ENCODE data around the gene BTBD8.

DNA sequence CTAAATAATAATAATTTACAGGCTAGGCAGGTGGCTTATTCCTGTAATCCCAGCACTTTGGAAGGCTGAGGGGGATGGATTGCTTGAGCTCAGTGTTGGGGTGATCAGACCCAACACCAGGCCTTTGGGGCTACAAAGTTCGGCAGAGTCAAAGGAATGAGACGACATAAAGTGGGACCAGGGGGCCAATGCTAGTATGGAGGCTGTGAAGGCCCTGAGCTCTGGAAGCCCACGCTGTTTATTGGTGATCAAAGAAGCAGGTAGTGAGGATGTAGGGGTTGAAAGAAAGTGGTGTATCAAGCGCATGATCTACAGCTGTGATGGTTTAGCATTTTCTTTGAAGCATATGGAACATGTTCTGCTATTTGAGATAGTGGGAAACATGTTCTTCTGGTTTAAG is 5.6 kb downstream of the BTBD8 start:
- no peak for TF ChIP-seq POLR2A (IDR thresholded peaks at IDR 0.05)
- TF ChIP-seq, protein P1, sequence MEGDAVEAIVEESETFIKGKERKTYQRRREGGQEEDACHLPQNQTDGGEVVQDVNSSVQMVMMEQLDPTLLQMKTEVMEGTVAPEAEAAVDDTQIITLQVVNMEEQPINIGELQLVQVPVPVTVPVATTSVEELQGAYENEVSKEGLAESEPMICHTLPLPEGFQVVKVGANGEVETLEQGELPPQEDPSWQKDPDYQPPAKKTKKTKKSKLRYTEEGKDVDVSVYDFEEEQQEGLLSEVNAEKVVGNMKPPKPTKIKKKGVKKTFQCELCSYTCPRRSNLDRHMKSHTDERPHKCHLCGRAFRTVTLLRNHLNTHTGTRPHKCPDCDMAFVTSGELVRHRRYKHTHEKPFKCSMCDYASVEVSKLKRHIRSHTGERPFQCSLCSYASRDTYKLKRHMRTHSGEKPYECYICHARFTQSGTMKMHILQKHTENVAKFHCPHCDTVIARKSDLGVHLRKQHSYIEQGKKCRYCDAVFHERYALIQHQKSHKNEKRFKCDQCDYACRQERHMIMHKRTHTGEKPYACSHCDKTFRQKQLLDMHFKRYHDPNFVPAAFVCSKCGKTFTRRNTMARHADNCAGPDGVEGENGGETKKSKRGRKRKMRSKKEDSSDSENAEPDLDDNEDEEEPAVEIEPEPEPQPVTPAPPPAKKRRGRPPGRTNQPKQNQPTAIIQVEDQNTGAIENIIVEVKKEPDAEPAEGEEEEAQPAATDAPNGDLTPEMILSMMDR (IDR thresholded peaks at IDR 0.05) = no peak

Data from sigmoid colon (tissue), 3 donors.